H1 (cell line): ENCODE data around the gene ADCK2. TPM values are rescaled to one million over a fixed set of nuclear protein-coding genes. Genes with fewer than 3 reads are reported as not detected.

ENCODE experiments used
- CTCF ChIA-PET: fragments of 300-600 bp; sonication (Branson Sonifier 250); formaldehyde crosslinking; loops from one replicate; lab custom pipeline; 2021; ENCODE audit not compliant: partially characterized antibody; lab: Charles Lee
- POLR2A ChIA-PET: fragments of 300-600 bp; sonication (Branson Sonifier 250); formaldehyde crosslinking; loops from one replicate; lab custom pipeline; 2021; ENCODE audit warnings: inconsistent platforms; ENCODE audit not compliant: partially characterized antibody; lab: Charles Lee
- DNase-seq, 2 experiments: peaks; one replicate each; pipeline versions ENCODE4 v3.0.0 to v3.0.0-alpha.2; 2010 to 2022; ENCODE audit warnings: low spot score in 2 of 2, low read depth in 1 of 2, mixed read lengths in 1 of 2
- FAIRE-seq: peaks from 2 replicates; lab custom pipeline; 2011; peaks lifted over from hg19 to GRCh38; lab: Jason Lieb, UNC
- H2AFZ ChIP-seq: 2 replicates; pipeline ENCODE4 v1.8.1; 2012; ENCODE audit warnings: low read length, inconsistent platforms
- H2AK5ac ChIP-seq: 2 replicates; pipeline ENCODE4 v1.6.1; 2013; ENCODE audit warnings: low read depth, low read length
- H2BK120ac ChIP-seq: replicated peaks from 2 replicates; pipeline ENCODE3; 2013; ENCODE audit warnings: low read depth, low read length, inconsistent platforms
- H2BK12ac ChIP-seq: 2 replicates; pipeline ENCODE4 v1.6.1; 2013; ENCODE audit warnings: low read depth, low read length
- H2BK15ac ChIP-seq: 2 replicates; pipeline ENCODE4 v1.6.1; 2013; ENCODE audit warnings: low read length
- H2BK20ac ChIP-seq: 2 replicates; pipeline ENCODE4 v1.6.1; 2013; ENCODE audit warnings: low read length
- H2BK5ac ChIP-seq: 2 replicates; pipeline ENCODE4 v1.6.1; 2013; ENCODE audit warnings: low read depth, low read length
- H3K14ac ChIP-seq: 2 replicates; pipeline ENCODE4 v1.6.1; 2013; ENCODE audit warnings: inconsistent platforms; ENCODE audit not compliant: insufficient read length
- H3K18ac ChIP-seq: 2 replicates; pipeline ENCODE4 v1.6.1; 2013; ENCODE audit warnings: low read length; ENCODE audit errors: extremely low read depth
- H3K23ac ChIP-seq: 2 replicates; pipeline ENCODE4 v1.6.1; 2013; ENCODE audit warnings: inconsistent platforms; ENCODE audit not compliant: insufficient read length
- H3K23me2 ChIP-seq: 2 replicates; pipeline ENCODE4 v1.6.1; 2013; ENCODE audit warnings: low read depth, low read length
- H3K27ac ChIP-seq: 2 replicates; pipeline ENCODE4 v1.6.1; 2011; ENCODE audit warnings: low read depth, low read length, inconsistent platforms
- H3K27me3 ChIP-seq, 4 experiments: replicated peaks in 1 of 4; 1 replicate in 1 of 4; 2 replicates in 3 of 4; pipeline versions ENCODE4 v1.6.1 to v1.8.1; 2011 to 2013; ENCODE audit warnings: low read length in 3 of 4, mild to moderate bottlenecking in 3 of 4, inconsistent platforms in 2 of 4, mixed read lengths in 2 of 4, moderate library complexity in 1 of 4; ENCODE audit not compliant: control insufficient read depth in 3 of 4, insufficient read depth in 3 of 4; ENCODE audit errors: extremely low read depth in 1 of 4
- H3K36me3 ChIP-seq, 4 experiments: 2 replicates each; pipeline versions ENCODE4 v1.6.1 to v1.8.1; 2011 to 2013; ENCODE audit warnings: mild to moderate bottlenecking in 4 of 4, low read length in 3 of 4, moderate library complexity in 2 of 4, control low read depth in 1 of 4, inconsistent platforms in 1 of 4; ENCODE audit not compliant: insufficient read depth in 4 of 4, control insufficient read depth in 2 of 4
- H3K4ac ChIP-seq: replicated peaks from 2 replicates; pipeline ENCODE3; 2013; ENCODE audit warnings: low read length, low read depth, mixed read lengths, inconsistent platforms; ENCODE audit not compliant: insufficient read length
- H3K4me1 ChIP-seq, 4 experiments: replicated peaks in 1 of 4; 1 replicate in 1 of 4; 2 replicates in 3 of 4; pipeline versions ENCODE4 v1.6.1 to v1.8.1; 2011 to 2013; ENCODE audit warnings: low read length in 3 of 4, inconsistent platforms in 2 of 4, mixed read lengths in 1 of 4; ENCODE audit not compliant: insufficient read depth in 4 of 4, control insufficient read depth in 3 of 4
- H3K4me2 ChIP-seq, 2 experiments: 2 replicates each; pipeline versions ENCODE4 v1.6.1 to v1.8.1; 2011 to 2013; ENCODE audit warnings: low read depth in 2 of 2, low read length in 2 of 2, control low read depth in 1 of 2, inconsistent platforms in 1 of 2, mild to moderate bottlenecking in 1 of 2; ENCODE audit not compliant: insufficient read depth in 1 of 2
- H3K4me3 ChIP-seq, 4 experiments: fragments of 200-600, 300-600 bp in 1 of 4; sonication (generic), shearing (Covaris generic), sonication (Bioruptor Twin) in 1 of 4; 2 replicates each; pipeline versions ENCODE4 v1.5.1 to v1.8.1; 2011 to 2016; ENCODE audit warnings: low read length in 4 of 4, low read depth in 3 of 4, control low read depth in 2 of 4, inconsistent platforms in 2 of 4, mild to moderate bottlenecking in 2 of 4, mixed read lengths in 1 of 4, moderate library complexity in 1 of 4; ENCODE audit not compliant: insufficient read depth in 2 of 4; ENCODE audit errors: extremely low read depth in 1 of 4
- H3K56ac ChIP-seq: replicated peaks from 2 replicates; pipeline ENCODE3; 2013; ENCODE audit warnings: low read depth, mild to moderate bottlenecking, mixed read lengths, low read length, inconsistent platforms; ENCODE audit not compliant: insufficient read length
- H3K79me1 ChIP-seq: 2 replicates; pipeline ENCODE4 v1.6.1; 2013; ENCODE audit warnings: low read depth, low read length, control low read depth
- H3K79me2 ChIP-seq, 2 experiments: 2 replicates each; pipeline versions ENCODE4 v1.6.1 to v1.8.1; 2012 to 2013; ENCODE audit warnings: low read length in 2 of 2, mild to moderate bottlenecking in 2 of 2, inconsistent platforms in 1 of 2; ENCODE audit not compliant: insufficient read depth in 2 of 2, control insufficient read depth in 1 of 2
- H3K9ac ChIP-seq, 4 experiments: replicated peaks in 1 of 4; 1 replicate in 1 of 4; 2 replicates in 3 of 4; pipeline versions ENCODE4 v1.6.1 to v1.8.1; 2011 to 2013; ENCODE audit warnings: low read depth in 3 of 4, low read length in 3 of 4, control low read depth in 2 of 4, mild to moderate bottlenecking in 2 of 4, moderate library complexity in 2 of 4, inconsistent platforms in 1 of 4; ENCODE audit errors: extremely low read depth in 1 of 4
- H3K9me3 ChIP-seq, 2 experiments: 2 replicates each; pipeline versions ENCODE4 v1.6.1 to v1.8.1; 2012 to 2013; ENCODE audit warnings: mild to moderate bottlenecking in 2 of 2, moderate library complexity in 2 of 2, control low read depth in 1 of 2, inconsistent platforms in 1 of 2, low read depth in 1 of 2, low read length in 1 of 2, mixed read lengths in 1 of 2; ENCODE audit not compliant: insufficient read depth in 2 of 2
- H4K20me1 ChIP-seq, 2 experiments: replicated peaks in 1 of 2; 2 replicates each; pipeline versions ENCODE3 to v1.8.1; 2011 to 2013; ENCODE audit warnings: inconsistent platforms in 2 of 2, low read length in 2 of 2, mild to moderate bottlenecking in 1 of 2; ENCODE audit not compliant: insufficient read depth in 2 of 2, control insufficient read depth in 1 of 2
- H4K5ac ChIP-seq: 2 replicates; pipeline ENCODE4 v1.6.1; 2013; ENCODE audit warnings: low read length, low read depth, mixed read lengths, inconsistent platforms; ENCODE audit not compliant: insufficient read length
- H4K8ac ChIP-seq: 2 replicates; pipeline ENCODE4 v1.8.0; 2013; ENCODE audit warnings: mild to moderate bottlenecking, moderate library complexity, low read length, inconsistent platforms; ENCODE audit not compliant: insufficient read depth; ENCODE audit errors: extremely low read depth
- H4K91ac ChIP-seq: replicated peaks from 2 replicates; pipeline ENCODE3; 2013; ENCODE audit warnings: low read length, mixed read lengths, inconsistent platforms; ENCODE audit not compliant: insufficient read length
- BCL11A ChIP-seq, 2 experiments: IDR thresholded peaks; one replicate each; pipeline ENCODE4 v1.6.1; 2011; ENCODE audit warnings: low read depth in 2 of 2, low read length in 2 of 2, mild to moderate bottlenecking in 2 of 2
- CBX5 ChIP-seq: fragments of 300-800, 300-1000 bp; sonication (generic); IDR thresholded peaks from 2 replicates; pipeline ENCODE4 v1.7.1; 2016; ENCODE audit warnings: antibody characterized with exemption, low read length, low read depth
- JUN ChIP-seq: IDR thresholded peaks from 2 replicates; pipeline ENCODE4 v1.6.1; 2011; ENCODE audit warnings: low read depth, mild to moderate bottlenecking, improper control_type of control experiment, low read length
- JUND ChIP-seq: IDR thresholded peaks from 2 replicates; pipeline ENCODE4 v1.6.1; 2011; ENCODE audit warnings: mild to moderate bottlenecking, improper control_type of control experiment, low read length
- SRF ChIP-seq: IDR thresholded peaks from 2 replicates; pipeline ENCODE4 v1.6.1; 2011; ENCODE audit warnings: mild to moderate bottlenecking, low read depth, low read length, moderate library complexity
- TAF1 ChIP-seq: IDR thresholded peaks from 2 replicates; pipeline ENCODE4 v1.6.1; 2011; ENCODE audit warnings: mild to moderate bottlenecking, low read depth, low read length
- WGBS, 2 experiments: shearing (Covaris generic) in 1 of 2; methylation state at CpG; one replicate each; pipeline versions ENCODE4 v1.1.6 to v1.1.7; 2013 to 2015; ENCODE audit warnings: low lambda C conversion rate in 2 of 2, mixed read lengths in 2 of 2, inconsistent platforms in 1 of 2, low coverage in 1 of 2, missing lambda C conversion rate in 1 of 2; ENCODE audit not compliant: insufficient replicate concordance in 2 of 2, insufficient coverage in 1 of 2, insufficient read length in 1 of 2; ENCODE audit errors: extremely low coverage in 1 of 2, missing lambda C conversion rate in 1 of 2; 5-methylcytosine and 5-hydroxymethylcytosine counted together
- polyA plus RNA-seq, 7 experiments: library from polyadenylated mRNA; depleted of rRNA in 3 of 7; stranded (reverse) in 5 of 7; unstranded in 2 of 7; fragments of >200 nt in 5 of 7; fragments of 200-250 nt in 2 of 7; gene quantifications; 1 replicate in 5 of 7; 2 replicates in 1 of 7; 4 replicates in 1 of 7; pipeline versions ENCODE4 v1.2.1 to v1.2.3, GENCODE V29; 2011 to 2013; ENCODE audit warnings: missing spikeins in 2 of 7, mixed read lengths in 2 of 7
- total RNA-seq: library from RNA; stranded (reverse); fragmentation: NEBNext Ultra II Directional; extraction: Animal tissue kit (Norgen Biotek cat#: 25700); gene quantifications from 2 replicates; pipeline ENCODE4 v1.2.1, GENCODE V29; 2021

ADCK2 gene
- total and polyA plus RNA-seq, 2 of the 8 experiments (the other 6 are each of a cell fraction or from before 2014, with no cell fraction given): 6.9 to 11.7 TPM

DNA sequence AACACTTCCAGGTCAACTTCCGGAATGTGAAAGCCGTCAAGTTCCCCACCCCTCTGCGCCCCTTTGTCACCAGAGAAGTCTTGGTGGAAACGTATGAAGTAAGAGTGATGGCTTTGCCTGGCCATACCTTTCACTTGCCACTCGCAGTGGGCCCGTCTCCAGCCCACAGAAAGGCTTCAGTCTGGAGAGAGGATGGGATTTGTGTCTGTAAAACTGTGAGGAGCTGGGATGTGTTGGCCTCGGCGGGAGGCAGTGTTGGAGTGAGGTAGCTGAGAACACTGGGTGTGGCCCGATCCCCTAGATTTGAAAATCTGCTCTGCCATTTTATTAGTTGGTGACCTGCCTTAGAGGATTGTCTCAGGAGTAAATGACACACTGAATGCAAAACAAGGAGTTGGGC lies 6.4 kb downstream of the ADCK2 start:
- Histone ChIP-seq H3K4me2 (no peak overlapping the region), H2BK5ac (no peak overlapping the region), H3K14ac (no peak overlapping the region), H3K27me3 (peaks cover 0 to 2% (median 0%) of the 10 kb centered on the region in 4 experiments; a peak in 3 of 7 replicates), H4K20me1 (no peaks in the 10 kb centered on the region), H3K9ac (no peak overlapping the region), H3K4me3 (no peak overlapping the region), H2BK120ac (no peak overlapping the region), H3K23ac (no peak overlapping the region), H4K8ac (no peak overlapping the region), H3K18ac (no peak overlapping the region), H2BK12ac (no peak overlapping the region), H3K4ac (no peak overlapping the region), H2AK5ac (no peak overlapping the region), H3K79me1 (no peaks in the 10 kb centered on the region), H3K56ac (no peak overlapping the region), H3K4me1 (0 out of 7 replicates have a peak, but pooled peaks cover 0 to 2% (median 0%) of the 10 kb centered on the region in 4 experiments), H2AFZ (no peak overlapping the region), H4K91ac (no peak overlapping the region), H3K9me3 (no peaks in the 10 kb centered on the region), H2BK15ac (no peak overlapping the region), H3K27ac (no peak overlapping the region), H3K23me2 (no peaks in the 10 kb centered on the region; the same call in 1 of the 2 replicates), H3K79me2 (no peaks in the 10 kb centered on the region), H2BK20ac (no peak overlapping the region), H3K36me3 (no peaks in the 10 kb centered on the region), H4K5ac (no peak overlapping the region)
- ChIA-PET CTCF (interaction anchor here (0.7 to 1.4 kb wide), 3 partner anchors 36 to 304 kb away, joined by 3 read pairs; no protein-coding TSS in a partner anchor), POLR2A (no interaction called here)
- TF ChIP-seq JUN: no peak
- no peak for TF ChIP-seq CBX5
- TF ChIP-seq JUND: no peak
- TF ChIP-seq TAF1: no peak
- TF ChIP-seq SRF: no peak
- TF ChIP-seq BCL11A (IDR thresholded peaks at IDR 0.05; ENCODE audit: low read depth in 2 of 2, low read length in 2 of 2): no peak
- no peak for DNase-seq
- FAIRE-seq: no peak
- 85% methylated on average over 9 of the region's 9 CpGs; no CpG with 5 or more reads in 1 of the 2 experiments for WGBS, 2 experiments
